Measurements from ENCODE around the gene SH2D2A.

Gene SH2D2A

GRCh38 chr1:156860628-156861423 is 44.2 kb upstream of the SH2D2A start, which contains the start of gene NTRK1:
Gene NTRK1 (plus strand): TSS chr1:156860865. CDS start chr1:156860935, 70 bp downstream.
- peaks cover 62% of the 10 kb centered on the region for H3K27me3 ChIP-seq (ENCODE audit: insufficient read depth, poor library complexity, severe bottlenecking)
- peak in 1 of 2 experiments; percentile 19 for DNase-seq (ENCODE audit: low read depth in 1 of 2, low spot score in 1 of 2)
- no peak within 1 kb of the TSS for H3K4me3 ChIP-seq (replicated peaks; ENCODE audit: insufficient read depth, low read length)

GRCh38 chr1:156860113-156860627 is 43.5 kb upstream of the SH2D2A start:
- DNase-seq (ENCODE audit: low read depth in 1 of 2, low spot score in 1 of 2): peak in 1 of 2 experiments; percentile 9
- Histone ChIP-seq H3K27me3 (ENCODE audit: insufficient read depth, poor library complexity, severe bottlenecking) (peaks cover 62% of the 10 kb centered on the region), H3K4me3 (replicated peaks; ENCODE audit: insufficient read depth, low read length) (no peak overlapping the region), H3K27ac (replicated peaks) (no peak overlapping the region)
- TF ChIP-seq POLR2AphosphoS5 (IDR thresholded peaks at IDR 0.05; ENCODE audit: low read depth) (no peak), GABPA (IDR thresholded peaks at IDR 0.05; ENCODE audit: low read depth) (no peak), REST (IDR thresholded peaks at IDR 0.05; ENCODE audit: insufficient replicate concordance, low read depth) (no peak), CTCF (IDR thresholded peaks at IDR 0.05; ENCODE audit: insufficient read depth, low read length) (peak; percentile 66)

More at GRCh38 chr1:156860628-156861423, 44.2 kb upstream of the SH2D2A start, which contains the start of gene NTRK1:
- H3K27ac ChIP-seq (replicated peaks): no peak within 1 kb of the TSS
- TF ChIP-seq SPI1 (IDR thresholded peaks at IDR 0.05; ENCODE audit: borderline replicate concordance, low read depth): no peak
- TF ChIP-seq CTCF (IDR thresholded peaks at IDR 0.05; ENCODE audit: insufficient read depth, low read length): no peak
- no peak for TF ChIP-seq POLR2AphosphoS5 (IDR thresholded peaks at IDR 0.05; ENCODE audit: low read depth)
- no peak for TF ChIP-seq GABPA (IDR thresholded peaks at IDR 0.05; ENCODE audit: low read depth)
- no peak for TF ChIP-seq REST (IDR thresholded peaks at IDR 0.05; ENCODE audit: insufficient replicate concordance, low read depth)

- H3K4me3 ChIP-seq (replicated peaks; ENCODE audit: insufficient read depth, low read length): no peak overlapping the region
- DNase-seq (ENCODE audit: low read depth in 1 of 2, low spot score in 1 of 2): no peak
- H3K27ac ChIP-seq (replicated peaks): no peak overlapping the region
- H3K27me3 ChIP-seq (ENCODE audit: insufficient read depth, poor library complexity, severe bottlenecking): peaks cover 60% of the 10 kb centered on the region
- TF ChIP-seq POLR2AphosphoS5 (IDR thresholded peaks at IDR 0.05; ENCODE audit: low read depth) (no peak), CTCF (IDR thresholded peaks at IDR 0.05; ENCODE audit: insufficient read depth, low read length) (no peak), REST (IDR thresholded peaks at IDR 0.05; ENCODE audit: insufficient replicate concordance, low read depth) (no peak), SPI1 (IDR thresholded peaks at IDR 0.05; ENCODE audit: borderline replicate concordance, low read depth) (no peak), GABPA (IDR thresholded peaks at IDR 0.05; ENCODE audit: low read depth) (no peak)
Measured at GRCh38 chr1:156859523-156860112, 43.0 kb upstream of the SH2D2A start.
